GM19324 (cell line): ENCODE data around the gene ZCWPW1.
"Not testable (repeated sequence)": the region's sequence is repeated elsewhere in the genome, so short reads cannot be mapped to it uniquely, and the experiment has no call there.

ENCODE experiments used
- ATAC-seq: cut with Tn5 transposase; IDR thresholded peaks from one replicate; pipeline ENCODE4 v1.9.1; 2021; ENCODE audit warnings: mild to moderate bottlenecking, moderate library complexity; ENCODE audit not compliant: unreplicated experiment, low FRiP score

ZCWPW1 gene

DNA sequence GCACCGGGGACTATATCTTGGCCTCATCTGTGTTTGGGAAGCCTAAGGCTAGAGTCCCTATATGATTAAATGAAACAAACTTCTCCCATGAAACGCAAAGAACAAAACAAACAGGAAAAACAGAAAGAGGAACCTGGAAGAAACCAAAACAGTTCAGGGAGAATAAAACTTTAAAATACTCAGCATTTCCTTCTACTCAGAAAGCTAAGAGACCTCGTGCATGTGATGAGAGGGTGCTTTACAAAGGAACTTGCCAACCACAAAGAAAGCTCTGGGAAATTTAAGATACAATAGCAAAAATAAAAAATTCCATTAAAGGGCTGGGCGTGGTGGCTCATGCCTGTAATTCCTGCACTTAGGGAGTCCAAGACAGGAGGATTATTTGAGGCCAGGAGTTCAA, 48.3 kb downstream of the ZCWPW1 start:
- ATAC-seq: no peak

DNA sequence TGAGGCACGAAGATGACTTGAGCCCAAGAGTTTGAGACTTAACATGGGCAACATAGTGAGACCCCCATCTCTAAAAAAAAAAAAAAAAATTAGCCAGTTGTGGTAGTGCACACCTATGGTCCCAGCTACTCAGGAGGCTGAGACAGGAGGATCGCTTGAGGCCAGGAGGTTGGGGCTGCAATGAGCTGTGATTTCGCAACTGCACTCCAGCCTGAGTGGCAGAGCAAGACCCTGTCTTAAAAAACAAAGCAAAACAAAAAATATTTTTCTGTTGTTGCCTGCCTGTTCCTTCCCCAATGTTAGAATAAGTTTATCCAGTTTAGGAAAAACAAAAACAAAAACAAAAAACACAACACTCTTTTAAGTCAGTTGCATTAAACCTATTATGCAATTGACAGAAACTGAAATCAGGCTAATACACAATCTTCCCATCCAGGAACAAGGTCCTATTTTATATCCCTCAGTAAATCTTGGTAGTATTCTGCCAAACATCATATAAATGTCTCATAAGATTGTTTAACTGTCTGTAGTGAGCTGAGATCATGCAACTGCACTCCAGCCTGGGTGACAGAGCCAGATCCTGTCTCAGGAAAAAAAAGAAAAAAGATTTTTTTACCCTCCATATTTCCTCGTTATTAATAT, 50.3 kb downstream of the ZCWPW1 start:
- no peak for ATAC-seq

DNA sequence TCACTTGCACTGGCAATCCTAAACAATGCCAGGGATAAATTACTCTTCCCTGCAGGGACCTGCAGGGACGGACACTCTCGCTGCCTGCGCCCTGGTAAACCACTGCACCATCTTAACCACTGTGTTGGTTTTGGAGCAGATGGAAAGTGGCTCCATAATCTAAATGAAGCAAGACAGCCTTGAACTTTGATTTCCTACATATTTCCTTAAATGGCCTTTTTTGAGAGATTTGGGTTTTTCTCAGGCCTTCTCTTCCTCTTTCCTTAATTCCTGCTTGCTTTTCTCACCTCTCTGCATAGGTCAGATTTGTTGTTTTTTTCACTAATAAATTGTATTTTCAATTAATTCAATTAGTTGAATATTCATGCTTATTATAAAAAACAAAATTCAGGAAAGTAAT, 52.4 kb downstream of the ZCWPW1 start:
- ATAC-seq: no peak

DNA sequence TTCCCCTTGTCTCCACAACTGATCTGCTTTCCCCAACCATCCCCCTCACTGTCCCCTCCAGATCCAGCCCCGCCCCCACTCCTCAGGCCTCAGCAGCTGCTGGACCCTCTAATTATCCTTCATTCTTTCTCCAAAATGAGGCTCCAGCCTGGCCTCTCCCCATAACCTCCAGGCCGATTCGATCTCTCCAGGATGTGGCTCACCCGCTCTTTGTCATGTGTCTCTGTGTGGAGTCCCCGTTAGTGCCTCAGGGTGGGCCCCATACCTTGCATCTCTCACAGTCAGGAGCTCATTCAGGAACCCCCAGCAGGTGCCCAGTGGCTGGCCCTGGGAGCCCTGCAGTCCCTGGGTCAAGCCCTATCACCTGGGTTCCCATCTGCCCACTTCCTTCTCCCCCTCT, 53.9 kb downstream of the ZCWPW1 start:
- ATAC-seq: no peak

DNA sequence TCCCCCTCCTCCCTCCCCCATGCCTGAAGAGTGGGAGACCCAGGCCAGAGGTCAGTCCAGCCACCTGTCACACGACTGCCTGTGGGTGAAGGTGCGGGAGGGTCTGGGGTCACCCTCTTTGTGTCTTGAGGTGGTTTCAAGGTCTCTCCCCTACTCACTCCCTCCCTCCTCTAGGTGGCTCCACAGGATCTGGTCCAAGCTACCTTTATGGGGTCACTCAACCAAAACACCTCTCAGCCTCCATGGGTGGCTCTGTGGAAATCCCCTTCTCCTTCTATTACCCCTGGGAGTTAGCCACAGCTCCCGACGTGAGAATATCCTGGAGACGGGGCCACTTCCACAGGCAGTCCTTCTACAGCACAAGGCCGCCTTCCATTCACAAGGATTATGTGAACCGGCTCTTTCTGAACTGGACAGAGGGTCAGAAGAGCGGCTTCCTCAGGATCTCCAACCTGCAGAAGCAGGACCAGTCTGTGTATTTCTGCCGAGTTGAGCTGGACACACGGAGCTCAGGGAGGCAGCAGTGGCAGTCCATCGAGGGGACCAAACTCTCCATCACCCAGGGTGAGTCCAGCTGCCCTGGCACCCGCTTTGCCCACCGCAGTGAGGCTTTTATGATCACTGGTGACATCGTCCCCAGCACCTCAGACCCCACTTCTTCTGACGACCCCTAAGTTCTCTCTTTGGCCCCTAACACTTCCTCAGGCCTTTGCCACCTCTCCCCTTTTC, 54.5 kb downstream of the ZCWPW1 start:
- ATAC-seq: not testable (repeated sequence)

DNA sequence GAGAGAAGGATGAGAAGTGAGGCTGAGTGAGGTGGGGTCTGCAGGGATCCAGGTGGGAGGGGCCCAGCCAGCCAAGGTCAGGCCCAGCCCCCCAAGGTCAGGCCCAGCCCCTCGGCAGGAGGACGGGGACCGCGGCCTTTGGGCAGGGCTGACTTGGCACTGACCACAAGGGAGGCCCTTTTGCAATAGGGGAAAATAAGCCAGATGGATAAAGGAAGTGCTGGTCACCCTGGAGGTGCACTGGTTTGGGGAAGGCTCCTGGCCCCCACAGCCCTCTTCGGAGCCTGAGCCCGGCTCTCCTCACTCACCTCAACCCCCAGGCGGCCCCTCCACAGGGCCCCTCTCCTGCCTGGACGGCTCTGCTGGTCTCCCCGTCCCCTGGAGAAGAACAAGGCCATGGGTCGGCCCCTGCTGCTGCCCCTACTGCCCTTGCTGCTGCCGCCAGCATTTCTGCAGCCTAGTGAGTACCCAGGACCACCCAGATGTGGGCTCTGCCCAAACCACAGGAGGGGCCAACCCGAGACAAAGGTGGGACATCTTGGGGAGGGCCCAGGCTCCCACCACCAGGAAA, 55.2 kb downstream of the ZCWPW1 start, which contains the start of gene PILRA:
Gene PILRA (plus strand): TSS at position 227 of the 571 bp plus-strand sequence. CDS start 170 bp downstream, at position 397.
- ATAC-seq: no peak

DNA sequence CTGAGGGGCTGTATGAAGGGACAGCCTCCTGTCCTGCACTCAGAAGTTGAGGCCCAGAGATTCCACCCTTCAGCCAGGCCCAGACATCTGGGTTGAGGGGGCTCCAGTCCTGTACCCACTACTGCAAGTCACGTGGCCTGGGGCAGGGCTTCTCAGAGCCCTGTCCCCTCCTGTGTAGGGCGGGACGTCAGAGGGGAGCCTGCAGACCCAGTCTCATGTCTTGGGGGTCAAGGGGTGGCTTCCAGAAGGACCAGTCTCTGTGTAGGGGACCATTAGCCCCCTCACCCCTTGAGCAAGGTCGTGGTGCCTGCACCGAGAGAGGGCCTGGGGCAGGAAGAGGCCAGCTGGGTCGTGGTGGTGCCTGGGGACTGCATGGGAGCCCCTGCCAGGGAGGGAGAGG, 55.8 kb downstream of the ZCWPW1 start:
- ATAC-seq: no peak

DNA sequence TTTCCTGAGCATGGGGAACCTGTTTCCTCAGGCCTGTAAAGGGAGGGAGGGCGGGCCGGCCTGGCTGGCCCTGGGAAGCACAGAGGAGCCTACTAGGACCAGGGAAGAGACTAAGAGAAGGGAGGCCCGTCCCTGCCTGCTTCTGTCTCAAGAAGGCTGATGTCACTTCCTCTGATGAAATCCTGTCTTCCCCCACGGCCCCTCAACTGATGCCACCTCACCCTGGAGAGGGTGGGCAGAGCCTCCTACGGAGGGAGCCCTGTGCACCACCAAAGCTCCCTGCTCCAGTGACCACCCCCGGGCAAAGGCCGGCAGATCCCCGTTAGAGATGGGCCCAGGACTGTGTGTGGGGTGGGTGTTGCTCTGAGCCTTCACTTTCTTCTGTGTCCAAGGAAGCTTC, 56.2 kb downstream of the ZCWPW1 start:
- no peak for ATAC-seq

DNA sequence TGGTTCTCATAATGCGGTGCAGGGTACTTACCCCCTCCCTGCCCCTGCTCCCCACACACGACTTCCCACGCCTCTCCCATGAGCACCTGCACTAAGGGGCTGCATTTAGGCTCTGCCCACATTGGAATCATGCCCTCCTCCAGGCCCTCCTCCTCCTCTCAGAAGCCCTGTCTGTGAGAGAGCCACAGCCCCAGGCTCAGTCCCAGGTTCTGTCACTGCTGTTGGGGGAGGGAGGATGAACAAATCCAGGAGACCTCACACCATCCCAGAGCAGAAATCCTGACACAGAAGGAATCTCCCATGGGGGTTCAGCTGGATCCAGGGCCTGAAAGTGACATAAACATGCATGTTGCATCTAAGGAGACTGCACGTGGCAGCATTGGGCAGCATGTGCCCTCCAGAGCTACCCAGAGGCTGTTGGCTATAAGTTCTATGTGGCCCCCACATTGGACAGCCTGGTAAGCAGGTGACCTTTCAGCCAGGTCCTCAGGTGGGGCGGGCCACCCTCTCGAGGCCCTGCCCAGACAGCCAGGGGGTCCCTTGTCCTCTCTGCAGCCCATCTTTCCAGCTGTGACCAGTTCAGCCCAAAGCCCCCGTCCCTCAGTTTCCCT, 56.8 kb downstream of the ZCWPW1 start:
- no peak for ATAC-seq

DNA sequence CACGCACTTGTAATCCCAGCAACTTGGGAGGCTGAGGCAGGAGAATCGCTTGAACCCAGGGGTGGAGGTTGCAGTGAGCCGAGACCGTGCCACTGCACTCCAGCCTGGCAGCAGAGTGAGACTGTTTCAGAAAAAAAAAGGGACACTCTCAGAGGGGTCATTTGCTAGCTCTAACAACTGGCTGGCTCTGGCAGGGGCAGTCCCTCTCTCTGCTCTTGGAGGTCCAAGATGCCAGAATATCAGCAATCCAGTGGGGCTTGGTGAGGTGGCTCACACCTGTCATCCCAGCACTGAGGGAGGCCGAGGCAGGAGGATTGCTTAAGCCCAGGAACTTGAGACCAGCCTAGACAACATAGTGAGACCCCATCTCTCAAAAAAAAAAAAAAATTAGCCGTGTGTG, 57.8 kb downstream of the ZCWPW1 start:
- no peak for ATAC-seq

DNA sequence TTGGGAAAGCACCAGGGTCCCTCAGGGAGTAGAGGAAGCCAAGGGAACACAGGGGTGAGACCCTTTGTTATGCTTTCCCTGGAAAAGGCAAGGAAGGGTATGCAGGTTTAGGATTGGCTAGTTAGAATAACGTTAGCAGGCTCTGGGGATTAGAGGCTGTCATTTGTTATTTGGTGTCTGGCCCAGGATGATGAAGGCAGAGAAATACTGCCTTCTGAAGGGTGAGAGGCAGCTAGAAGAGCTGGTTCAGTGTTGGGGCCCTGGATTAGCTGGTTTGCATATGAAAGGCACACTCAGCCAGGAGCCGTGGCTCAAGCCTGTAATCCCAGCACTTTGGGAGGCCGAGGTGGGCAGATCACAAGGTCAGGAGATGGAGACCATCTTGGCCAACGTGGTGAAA, 58.2 kb downstream of the ZCWPW1 start:
- no peak for ATAC-seq

DNA sequence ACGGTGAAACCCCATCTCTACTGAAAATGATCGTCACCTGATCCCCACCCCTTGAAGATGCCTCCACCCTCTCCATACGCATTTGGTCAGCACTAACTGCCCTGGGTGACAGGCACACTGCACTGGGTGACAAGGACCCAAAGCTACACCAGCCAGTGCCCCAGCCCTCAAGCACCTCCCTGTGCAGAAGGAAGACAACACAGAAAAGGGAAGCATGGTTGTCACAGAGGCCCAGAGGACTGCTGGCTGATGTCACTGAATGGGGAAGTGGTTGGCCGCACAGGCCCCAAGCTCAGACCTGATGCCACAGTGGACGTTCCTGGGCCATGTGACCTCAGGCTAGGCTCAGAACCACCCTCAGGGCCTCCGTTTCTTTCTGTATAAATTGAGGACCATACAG, 59.4 kb downstream of the ZCWPW1 start:
- ATAC-seq: peak; percentile 50

DNA sequence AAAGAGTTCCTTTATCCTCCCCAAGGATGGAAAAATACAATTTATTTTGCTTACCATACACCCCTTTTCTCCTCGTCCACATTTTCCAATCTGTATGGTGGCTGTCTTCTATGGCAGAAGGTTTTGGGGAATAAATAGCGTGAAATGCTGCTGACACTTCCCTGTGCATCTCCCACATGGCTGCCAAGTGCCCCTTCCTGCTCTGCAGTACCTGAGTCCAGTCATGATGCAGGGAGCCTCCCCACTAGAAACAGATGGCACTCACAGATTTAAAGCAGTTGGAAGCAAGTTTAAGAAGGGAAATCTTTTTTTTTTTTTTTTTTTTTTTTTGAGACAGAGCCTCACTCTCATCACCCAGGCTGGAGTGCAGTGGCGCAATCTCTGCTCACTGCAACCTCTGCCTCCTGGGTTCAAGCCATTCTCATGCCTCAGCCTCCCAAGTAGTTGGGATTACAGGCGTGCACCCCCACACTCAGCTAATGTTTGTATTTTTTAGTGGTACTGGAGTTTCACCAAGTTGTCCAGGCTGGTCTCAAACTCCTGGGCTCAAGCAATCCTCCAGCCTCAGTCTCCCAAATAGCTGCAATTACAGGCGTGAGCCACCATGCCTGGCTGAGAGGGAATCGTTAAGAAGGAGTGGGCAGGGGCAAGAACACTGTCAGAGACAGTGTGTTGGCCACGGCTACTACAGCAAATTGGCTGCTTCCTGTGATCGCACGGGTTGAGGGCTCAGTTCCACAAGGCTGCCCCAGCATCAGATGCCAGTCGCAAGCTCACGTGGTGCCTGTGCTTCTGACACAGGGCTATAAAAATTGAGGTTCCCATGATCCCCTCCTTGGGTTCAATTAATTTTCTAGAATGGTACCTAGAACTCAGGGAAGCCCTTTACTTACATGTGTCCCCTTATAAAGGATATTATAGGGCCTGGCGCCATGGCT, 60.6 kb downstream of the ZCWPW1 start:
- no peak for ATAC-seq

DNA sequence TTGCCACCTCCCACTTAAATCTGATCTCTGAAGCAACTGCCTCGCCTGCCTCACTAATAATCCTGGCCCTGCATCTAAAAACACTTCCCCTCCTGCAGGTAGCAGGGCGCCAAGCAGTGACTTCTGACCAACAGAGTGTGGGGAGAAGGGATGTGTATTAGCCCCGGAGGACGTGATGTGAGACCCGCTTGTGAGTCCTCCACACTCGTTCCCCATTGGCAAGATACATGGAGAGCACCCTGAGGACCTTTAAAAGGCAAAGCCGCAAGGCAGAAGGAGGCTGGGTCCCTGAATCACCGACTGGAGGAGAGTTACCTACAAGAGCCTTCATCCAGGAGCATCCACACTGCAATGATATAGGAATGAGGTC, 61.3 kb downstream of the ZCWPW1 start:
- ATAC-seq: no peak

DNA sequence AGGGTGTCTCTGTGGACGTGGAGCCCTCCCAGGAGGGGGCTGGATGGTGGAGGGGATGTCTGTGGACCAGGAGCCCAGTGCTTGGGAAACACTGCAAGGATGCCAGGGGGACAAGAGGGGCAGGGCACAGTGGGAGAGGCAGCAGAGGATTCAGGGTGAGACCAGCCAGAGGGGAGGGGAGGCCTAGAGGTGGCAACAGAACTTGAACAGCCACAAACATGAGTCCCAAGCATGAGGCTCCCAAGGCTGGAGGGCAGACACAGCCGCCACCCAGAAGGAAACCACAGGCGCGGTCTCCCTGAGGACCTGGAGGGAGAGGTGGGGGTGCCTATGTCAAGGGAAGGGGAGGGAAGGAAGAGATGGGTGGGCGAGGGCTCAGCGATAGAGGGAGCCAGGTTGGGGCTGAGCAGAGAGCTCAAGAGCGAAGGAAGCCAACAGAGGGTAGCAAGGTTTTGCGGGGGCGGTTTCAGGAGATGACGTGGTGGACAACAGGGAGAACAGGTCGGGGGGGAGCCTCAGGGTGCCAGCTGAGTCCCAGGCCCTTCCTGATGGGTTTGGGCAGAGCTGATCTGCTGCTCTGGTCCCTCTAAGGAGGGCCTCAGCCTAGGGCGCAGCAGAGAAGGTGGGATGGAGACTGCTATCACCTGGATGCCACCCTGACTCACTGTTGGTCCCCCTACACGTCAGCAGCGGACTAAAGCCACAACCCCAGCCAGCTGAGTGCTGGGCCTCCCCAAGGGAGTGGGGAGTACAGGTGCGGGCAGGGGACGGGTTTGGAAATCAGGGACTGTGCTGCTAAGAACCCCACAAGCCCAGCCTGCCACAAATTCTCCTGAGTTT, 61.9 kb downstream of the ZCWPW1 start:
- ATAC-seq: no peak

DNA sequence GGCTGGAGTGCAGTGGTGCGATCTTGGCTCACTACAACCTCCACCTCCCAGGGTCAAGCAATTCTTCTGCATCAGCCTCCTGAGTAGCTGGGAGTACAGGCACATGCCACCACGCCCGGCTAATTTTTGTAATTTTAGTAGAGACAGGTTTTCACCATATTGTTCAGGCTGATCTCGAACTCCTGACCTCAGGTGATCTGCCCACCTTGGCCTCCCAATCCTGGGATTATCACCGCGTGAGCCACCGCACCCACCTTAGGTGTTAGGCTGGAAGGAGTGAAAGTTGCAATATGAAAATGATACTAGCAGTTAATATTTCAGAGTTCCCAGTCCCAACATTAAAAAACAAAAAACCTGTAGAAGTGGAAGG, 62.5 kb downstream of the ZCWPW1 start:
- ATAC-seq: not testable (repeated sequence)

DNA sequence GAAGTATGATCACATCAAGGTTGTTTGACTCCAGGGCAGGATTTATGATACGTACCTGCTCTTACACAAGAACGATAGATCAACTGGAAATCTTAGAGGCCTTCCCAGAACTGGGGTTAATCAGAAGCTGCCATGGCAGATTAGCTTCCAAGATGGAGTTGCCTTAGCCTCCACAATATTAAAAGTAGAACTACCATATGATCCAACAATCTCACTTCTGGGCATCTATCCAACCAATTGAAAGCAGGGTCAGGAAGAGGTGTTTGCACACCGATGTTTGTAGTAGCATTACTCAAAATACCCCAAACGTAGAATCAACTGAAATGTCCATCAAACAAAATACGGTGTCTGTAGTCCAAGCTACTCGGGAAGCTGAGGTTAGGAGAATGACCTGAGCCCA, 64.0 kb downstream of the ZCWPW1 start:
- ATAC-seq: no peak

DNA sequence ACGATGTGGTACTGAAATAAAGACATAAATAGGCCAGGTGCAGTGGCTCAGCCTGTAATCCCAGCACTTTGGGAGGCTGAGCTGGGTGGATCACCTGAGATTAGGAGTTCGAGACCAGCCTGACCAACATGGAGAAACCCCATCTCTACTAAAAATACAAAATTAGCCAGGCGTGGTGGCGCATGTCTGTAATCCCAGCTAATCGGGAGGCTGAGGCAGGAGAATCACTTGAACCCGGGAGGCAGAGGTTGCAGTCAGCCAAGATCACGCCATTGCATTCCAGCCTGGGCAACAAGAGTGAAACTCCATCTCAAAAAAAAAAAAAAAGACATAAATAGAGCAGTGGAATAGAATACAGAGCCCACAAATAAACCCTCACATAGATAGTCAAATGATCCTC, 64.7 kb downstream of the ZCWPW1 start:
- not testable (repeated sequence) for ATAC-seq

DNA sequence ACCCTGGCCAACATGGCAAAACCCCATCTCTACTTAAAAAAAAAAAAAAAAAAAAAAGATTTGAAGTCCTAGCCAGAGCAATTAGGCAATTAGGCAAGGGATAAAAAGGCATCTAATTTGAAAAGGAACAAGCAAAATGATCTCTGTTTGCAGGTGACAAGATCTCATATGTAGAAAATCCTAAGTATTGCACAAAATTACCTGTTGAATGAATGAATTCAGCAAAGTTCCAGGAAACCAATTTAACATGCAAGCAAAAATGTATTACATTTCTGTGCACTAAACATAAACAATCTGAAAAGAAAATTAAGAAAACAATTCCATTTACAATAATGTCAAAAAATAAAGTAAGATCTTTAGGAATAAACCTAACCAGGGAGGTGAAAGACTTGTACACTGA, 65.4 kb downstream of the ZCWPW1 start:
- ATAC-seq: no peak
